HepG2 (cell line): ENCODE results near the gene RDH12. TPM values are rescaled to one million over a fixed set of nuclear protein-coding genes. Genes with fewer than 3 reads are reported as not detected.

Source experiments
- ATAC-seq: fragments of 200-7000 bp; cut with Tn5 transposase; 3 replicates; pipeline ENCODE4 v1.9.1; 2020; ENCODE audit warnings: mild to moderate bottlenecking, moderate library complexity
- BruUV-seq: library from RNA; stranded (reverse); fragments of 400-500 nt; replicated peaks from 2 replicates; lab custom pipeline; 2021; lab: Mats Ljungman, UMichigan
- CTCF ChIA-PET: fragments of 300-600 bp; formaldehyde crosslinking; extraction: SDS; loops from one replicate; lab custom pipeline; 2021; ENCODE audit warnings: low total read pairs, inconsistent platforms, low intra/inter-chr PET ratio; lab: Yijun Ruan, JAX
- POLR2A ChIA-PET: fragments of 350-600 bp; sonication (Branson Sonifier 250); formaldehyde crosslinking; loops from one replicate; lab custom pipeline; 2020; ENCODE audit warnings: antibody characterized with exemption, inconsistent platforms; lab: Yijun Ruan, JAX
- DNase-seq: peaks from one replicate; pipeline ENCODE4 v3.0.0-alpha.2; 2015; ENCODE audit warnings: low spot score
- FAIRE-seq: peaks from 3 replicates; lab custom pipeline; 2011; peaks lifted over from hg19 to GRCh38; lab: Jason Lieb, UNC
- H2AFZ ChIP-seq: one replicate; pipeline ENCODE4 v1.6.1; 2011; ENCODE audit warnings: low read length, inconsistent platforms
- H3K27ac ChIP-seq: fragments of 300-600 bp; 3 replicates; pipeline ENCODE4 v1.8.0; 2011; ENCODE audit warnings: mixed run types, mild to moderate bottlenecking, mixed read lengths, low read length, inconsistent platforms; ENCODE audit not compliant: insufficient read depth; ENCODE audit errors: extremely low read length
- H3K27me3 ChIP-seq, 2 experiments: fragments of 200-600 bp in 1 of 2; 2 replicates in 1 of 2; 3 replicates in 1 of 2; pipeline versions ENCODE4 v1.6.0 to v1.8.0; 2011; ENCODE audit warnings: low read length in 2 of 2, mild to moderate bottlenecking in 2 of 2, moderate library complexity in 2 of 2, inconsistent platforms in 1 of 2; ENCODE audit not compliant: insufficient read depth in 2 of 2, control insufficient read depth in 1 of 2
- H3K36me3 ChIP-seq, 2 experiments: fragments of 200-600 bp in 1 of 2; replicated peaks in 1 of 2; 2 replicates in 1 of 2; 3 replicates in 1 of 2; pipeline versions ENCODE4 v1.5.1 to v1.8.0; 2011; ENCODE audit warnings: low read length in 2 of 2, inconsistent platforms in 1 of 2; ENCODE audit not compliant: insufficient read depth in 2 of 2, control insufficient read depth in 1 of 2
- H3K4me1 ChIP-seq: 2 replicates; pipeline ENCODE4 v1.5.1; 2012; ENCODE audit warnings: low read length, inconsistent platforms; ENCODE audit not compliant: insufficient read depth
- H3K4me2 ChIP-seq: 2 replicates; pipeline ENCODE4 v1.6.0; 2011; ENCODE audit warnings: low read depth, low read length, inconsistent platforms
- H3K4me3 ChIP-seq, 3 experiments: fragments of 200-600 bp in 1 of 3; sonication (generic), shearing (Covaris generic) in 1 of 3; replicated peaks in 1 of 3; 2 replicates each; pipeline ENCODE4 v1.5.1; 2011 to 2016; ENCODE audit warnings: low read length in 3 of 3, inconsistent platforms in 2 of 3, low read depth in 2 of 3, mild to moderate bottlenecking in 2 of 3, control low read depth in 1 of 3, mixed read lengths in 1 of 3; ENCODE audit not compliant: insufficient read depth in 1 of 3
- H3K79me2 ChIP-seq: one replicate; pipeline ENCODE4 v1.6.1; 2011; ENCODE audit warnings: low read length, inconsistent platforms; ENCODE audit not compliant: insufficient read depth
- H3K9ac ChIP-seq: 2 replicates; pipeline ENCODE4 v1.6.0; 2011; ENCODE audit warnings: mild to moderate bottlenecking, low read depth, low read length, inconsistent platforms; ENCODE audit not compliant: insufficient read depth
- H3K9me3 ChIP-seq: 2 replicates; pipeline ENCODE4 v1.5.1; 2012; ENCODE audit warnings: mild to moderate bottlenecking, low read length
- H4K20me1 ChIP-seq: 2 replicates; pipeline ENCODE4 v1.6.0; 2011; ENCODE audit warnings: inconsistent platforms, mild to moderate bottlenecking, low read length, moderate library complexity; ENCODE audit not compliant: insufficient read depth
- ARID4A ChIP-seq: sonication (generic); formaldehyde crosslinking; IDR thresholded peaks from 2 replicates; pipeline ENCODE4 v1.5.0; 2020; ENCODE audit warnings: mild to moderate bottlenecking, missing genetic modification reagents, borderline replicate concordance
- HNF4G ChIP-seq, 2 experiments: sonication (generic) in 1 of 2; formaldehyde crosslinking in 1 of 2; IDR thresholded peaks; 2 replicates each; pipeline versions ENCODE4 v1.4.0 to v1.6.1; 2011 to 2020; ENCODE audit warnings: borderline replicate concordance in 2 of 2, low read depth in 2 of 2, mild to moderate bottlenecking in 2 of 2, low read length in 1 of 2, missing genetic modification reagents in 1 of 2, moderate library complexity in 1 of 2
- KDM1A ChIP-seq: IDR thresholded peaks from 2 replicates; pipeline ENCODE4 v1.6.1; 2016; ENCODE audit warnings: missing compliant biosample characterization
- NCOA1 ChIP-seq: sonication (generic); formaldehyde crosslinking; IDR thresholded peaks from 2 replicates; pipeline ENCODE4 v1.9.0; 2021; ENCODE audit warnings: missing genetic modification reagents
- RFX3 ChIP-seq: IDR thresholded peaks from 2 replicates; pipeline ENCODE4 v1.6.1; 2016; ENCODE audit warnings: missing biosample characterization, missing genetic modification reagents
- ZNF609 ChIP-seq: sonication (generic); formaldehyde crosslinking; IDR thresholded peaks from 2 replicates; pipeline ENCODE4 v1.4.0; 2020; ENCODE audit warnings: mild to moderate bottlenecking, missing genetic modification reagents, borderline replicate concordance
- ZNF646 ChIP-seq: sonication (generic); formaldehyde crosslinking; IDR thresholded peaks from 2 replicates; pipeline ENCODE4 v1.9.0; 2021; ENCODE audit warnings: mild to moderate bottlenecking, missing genetic modification reagents
- WGBS: methylation state at CpG from one replicate; pipeline ENCODE4 v1.1.6; 2017; ENCODE audit warnings: low lambda C conversion rate; 5-methylcytosine and 5-hydroxymethylcytosine counted together
- in situ Hi-C: cut with HindIII; loops from 2 replicates; pipeline ENCODE4 v1.10.0; 2017; ENCODE audit warnings: low pct_unique_long_range_greater_than_20kb; ENCODE audit not compliant: extremely low pct_ligation_motif_present
- intact Hi-C: fragments of 100-400 bp; cut with micrococcal nuclease; formaldehyde crosslinking; loops from one replicate; pipeline ENCODE4 v1.10.0; 2022; ENCODE audit not compliant: unreplicated experiment
- polyA plus RNA-seq, 8 experiments: library from polyadenylated mRNA; depleted of rRNA in 3 of 8; stranded (reverse) in 7 of 8; unstranded in 1 of 8; fragments of >200 nt; fragmentation: Illumina TruSeq in 4 of 8; extraction: Trizol in 4 of 8; gene quantifications; 2 replicates each; pipeline versions ENCODE4 v1.2.1 to v1.2.3, GENCODE V29; 2011 to 2016; ENCODE audit warnings: low read depth in 4 of 8, missing spikeins in 1 of 8, mixed read lengths in 1 of 8; ENCODE audit not compliant: insufficient read depth in 1 of 8
- total RNA-seq, 5 experiments: library from RNA; depleted of rRNA; stranded (reverse); fragments of >200 nt; fragmentation: Illumina TruSeq; extraction: Trizol; gene quantifications; 2 replicates each; pipeline ENCODE4 v1.2.3, GENCODE V29; 2016; ENCODE audit warnings: low read depth in 1 of 5

The RDH12 gene
- total and polyA plus RNA-seq, 2 of the 13 experiments (the other 11 are each of a cell fraction or from before 2014, with no cell fraction given), result 1.6 to 2.1 TPM

- POLR2A ChIA-PET, result interaction anchor here (2.0 kb wide), 1 partner anchor 9 kb away, joined by 9 read pairs; no protein-coding TSS in a partner anchor
- peaks cover 58% of the 10 kb centered on the region for H3K4me1 ChIP-seq
- H3K9ac ChIP-seq, result no peak overlapping the region
- no peaks in the 10 kb centered on the region for H3K27me3 ChIP-seq
- H3K36me3 ChIP-seq, result no peaks in the 10 kb centered on the region
- no peak for ATAC-seq
- H2AFZ ChIP-seq, result no peak overlapping the region
- no peaks in the 10 kb centered on the region for H3K9me3 ChIP-seq
- FAIRE-seq, result no peak
- BruUV-seq, result no TSS peak
- in situ Hi-C loops (no loop called here), intact Hi-C loops (no loop called here)
- CTCF ChIA-PET, result no interaction called here
- no peaks in the 10 kb centered on the region for H3K79me2 ChIP-seq
- no peak for DNase-seq
- H3K4me3 ChIP-seq, result no peak overlapping the region
- H3K4me2 ChIP-seq, result no peak overlapping the region
- H4K20me1 ChIP-seq, result no peaks in the 10 kb centered on the region
- no peak overlapping the region for H3K27ac ChIP-seq
- WGBS, result 7% methylated on average over 2 of the region's 2 CpGs
- TF ChIP-seq HNF4G (IDR thresholded peaks at IDR 0.05; ENCODE audit: borderline replicate concordance, low read depth, low read length), result no peak
- no peak for TF ChIP-seq HNF4G (CRISPR knock-in tag; IDR thresholded peaks at IDR 0.05; ENCODE audit: borderline replicate concordance, low read depth)
- no peak for TF ChIP-seq ZNF646 (CRISPR knock-in tag)
- TF ChIP-seq RFX3 (CRISPR knock-in tag), result no peak
- TF ChIP-seq ZNF609 (CRISPR knock-in tag), result no peak
- no peak for TF ChIP-seq ARID4A (CRISPR knock-in tag)
- no peak for TF ChIP-seq NCOA1 (CRISPR knock-in tag)
- TF ChIP-seq KDM1A (CRISPR knock-in tag), result no peak
These were observed 18.2 kb downstream of the RDH12 start for GRCh38 chr14:67719866-67720265.
